Right cardiac atrium (tissue), 5 donors: ENCODE measurements around the gene DUSP7. TPM values are rescaled to one million over a fixed set of nuclear protein-coding genes. Genes with fewer than 3 reads are reported as not detected.

Experiments used
- ATAC-seq, 2 donors: fragments of 200-7000 bp; cut with Tn5 transposase; one replicate each; pipeline versions ENCODE4 v1.8.0 to v1.9.1; 2020; ENCODE audit warnings: moderate library complexity in 2 of 2, mild to moderate bottlenecking in 1 of 2
- DNase-seq, 3 donors: peaks; one replicate each; pipeline ENCODE4 v3.0.0-alpha.2; 2020
- H3K27ac ChIP-seq: one replicate; pipeline ENCODE4 v1.5.1; 2013; ENCODE audit warnings: mild to moderate bottlenecking, low read length, control low read depth, moderate library complexity
- H3K27me3 ChIP-seq: one replicate; pipeline ENCODE4 v1.6.1; 2013; ENCODE audit not compliant: control insufficient read depth, insufficient read depth
- H3K4me1 ChIP-seq: one replicate; pipeline ENCODE4 v1.6.1; 2013; ENCODE audit warnings: low read length; ENCODE audit not compliant: control insufficient read depth, insufficient read depth
- H3K4me3 ChIP-seq: one replicate; pipeline ENCODE4 v1.5.1; 2013; ENCODE audit warnings: low read length, control low read depth
- H3K9me3 ChIP-seq: one replicate; pipeline ENCODE4 v1.6.1; 2013; ENCODE audit warnings: low read length; ENCODE audit not compliant: control insufficient read depth
- WGBS: extraction: QIAGEN DNeasy Blood & Tissue Kit; methylation state at CpG from one replicate; pipeline ENCODE4 v1.1.7; 2013; 5-methylcytosine and 5-hydroxymethylcytosine counted together
- intact Hi-C, 4 donors: fragments of 100-400 bp; cut with DNase I; formaldehyde crosslinking; loops; one replicate each; pipeline versions ENCODE4 v1.11.0 to v1.14.0; 2022 to 2023
- polyA plus RNA-seq: library from polyadenylated mRNA; stranded (reverse); fragments of 200-250 nt; gene quantifications from one replicate; pipeline ENCODE4 v1.2.3, GENCODE V29; 2013
- total RNA-seq, 4 donors: library from RNA; stranded (reverse); fragmentation: NEBNext Ultra II Directional; extraction: Animal tissue kit (Norgen Biotek cat#: 25700); gene quantifications; one replicate each; pipeline ENCODE4 v1.2.1, GENCODE V29; 2021
- donor health status: healthy with polysubstance abuse.
- donor health status: DM: no; HTN: yes; CAD: no.
- donor health status: DM: no; HTN: no; CAD: no.
- donor health status: DM: no; HTN: yes; CAD: no; lungs with severe emphysema.
- donor health status: DM: yes; HTN: yes; CAD: no.

Gene DUSP7
- total and polyA plus RNA-seq, 5 donors: 18.1 to 39.9 (median 34.9) TPM

GRCh38 chr3:52054661-52055511, 1.5 kb downstream of the DUSP7 start:
- peak overlapping the region; percentile 91 for H3K4me3 ChIP-seq
- ATAC-seq: no peak
- WGBS: 2% methylated on average over 26 of the region's 26 CpGs
- H3K4me1 ChIP-seq: peaks cover 19% of the 10 kb centered on the region
- no peaks in the 10 kb centered on the region for H3K9me3 ChIP-seq
- no peaks in the 10 kb centered on the region for H3K27me3 ChIP-seq
- H3K27ac ChIP-seq: peak overlapping the region; percentile 89
- intact Hi-C loops: loop anchor here (5.0 kb wide), 4 partner anchors 38 to 87 kb away; no protein-coding TSS in a partner anchor
- peak in 1 of 3 donors; percentile 72 for DNase-seq

GRCh38 chr3:52053307-52054304, 2.8 kb downstream of the DUSP7 start:
- no peaks in the 10 kb centered on the region for H3K9me3 ChIP-seq
- peak in 1 of 2 donors; percentile 1 for ATAC-seq
- H3K4me1 ChIP-seq: peaks cover 19% of the 10 kb centered on the region
- H3K27me3 ChIP-seq: no peaks in the 10 kb centered on the region
- H3K4me3 ChIP-seq: peak overlapping the region; percentile 21
- DNase-seq: no peak
- intact Hi-C loops: loop anchor here (2.0 to 5.0 kb wide), 6 partner anchors 36 to 89 kb away; no protein-coding TSS in a partner anchor
- H3K27ac ChIP-seq: peak overlapping the region; percentile 82
- 59% methylated on average over 31 of the region's 31 CpGs for WGBS

GRCh38 chr3:52052831-52053306, 3.5 kb downstream of the DUSP7 start:
- Histone ChIP-seq H3K27me3 (no peaks in the 10 kb centered on the region), H3K27ac (peak overlapping the region; percentile 82), H3K4me3 (peak overlapping the region; percentile 21), H3K9me3 (no peaks in the 10 kb centered on the region), H3K4me1 (peaks cover 20% of the 10 kb centered on the region)
- ATAC-seq: peak; percentile 49 to 59
- peak; percentile 92 to 97 (median 96) for DNase-seq
- intact Hi-C loops: loop anchor here (2.0 to 5.0 kb wide), 6 partner anchors 36 to 89 kb away; no protein-coding TSS in a partner anchor
- 2% methylated on average over 10 of the region's 10 CpGs for WGBS

GRCh38 chr3:52051444-52051843, 4.9 kb downstream of the DUSP7 start:
- Histone ChIP-seq H3K4me3 (no peak overlapping the region), H3K9me3 (no peaks in the 10 kb centered on the region), H3K27ac (peak overlapping the region; percentile 82), H3K27me3 (no peaks in the 10 kb centered on the region), H3K4me1 (peaks cover 33% of the 10 kb centered on the region)
- WGBS: 68% methylated on average over 8 of the region's 8 CpGs
- no peak for ATAC-seq
- peak in 1 of 3 donors; percentile 59 for DNase-seq
- intact Hi-C loops: loop anchor here (5.0 kb wide), 4 partner anchors 34 to 91 kb away; no protein-coding TSS in a partner anchor

- H3K9me3 ChIP-seq: no peaks in the 10 kb centered on the region
- ATAC-seq: no peak
- intact Hi-C loops: loop anchor here (5.0 kb wide), 4 partner anchors 33 to 92 kb away; no protein-coding TSS in a partner anchor
- peak in 1 of 3 donors; percentile 48 for DNase-seq
- H3K27ac ChIP-seq: no peak overlapping the region
- H3K27me3 ChIP-seq: no peaks in the 10 kb centered on the region
- 80% methylated on average over 21 of the region's 21 CpGs for WGBS
- H3K4me1 ChIP-seq: peaks cover 39% of the 10 kb centered on the region
- no peak overlapping the region for H3K4me3 ChIP-seq
Observed at GRCh38 chr3:52050571-52050970, 5.8 kb downstream of the DUSP7 start.

- no peak overlapping the region for H3K27ac ChIP-seq
- intact Hi-C loops: no loop called here
- no peak overlapping the region for H3K4me3 ChIP-seq
- no peaks in the 10 kb centered on the region for H3K27me3 ChIP-seq
- ATAC-seq (no peak), DNase-seq (no peak)
- H3K4me1 ChIP-seq: peaks cover 41% of the 10 kb centered on the region
- WGBS: 70% methylated on average over 2 of the region's 2 CpGs
- no peaks in the 10 kb centered on the region for H3K9me3 ChIP-seq
Observed at GRCh38 chr3:52049503-52049902, 6.9 kb downstream of the DUSP7 start.

- Histone ChIP-seq H3K9me3 (no peaks in the 10 kb centered on the region), H3K4me3 (no peak overlapping the region), H3K27ac (peak overlapping the region; percentile 81), H3K4me1 (peaks cover 38% of the 10 kb centered on the region), H3K27me3 (no peaks in the 10 kb centered on the region)
- peak; percentile 25 to 36 for ATAC-seq
- intact Hi-C loops: no loop called here
- peak in 1 of 3 donors; percentile 80 for DNase-seq
- 63% methylated on average over 20 of the region's 20 CpGs for WGBS
Observed at GRCh38 chr3:52047295-52047960, 8.9 kb downstream of the DUSP7 start.

GRCh38 chr3:52046902-52047239, 9.5 kb downstream of the DUSP7 start:
- intact Hi-C loops: no loop called here
- H3K9me3 ChIP-seq: no peaks in the 10 kb centered on the region
- 81% methylated on average over 7 of the region's 7 CpGs for WGBS
- peak overlapping the region; percentile 81 for H3K27ac ChIP-seq
- H3K4me3 ChIP-seq: no peak overlapping the region
- H3K4me1 ChIP-seq: peaks cover 33% of the 10 kb centered on the region
- ATAC-seq (peak in 1 of 2 donors; percentile 2), DNase-seq (no peak)
- no peaks in the 10 kb centered on the region for H3K27me3 ChIP-seq

GRCh38 chr3:52046186-52046901, 10.0 kb downstream of the DUSP7 start:
- DNase-seq (peak in 2 of 3 donors; percentile 61 to 70), ATAC-seq (peak; percentile 50 to 72)
- peak overlapping the region; percentile 81 for H3K27ac ChIP-seq
- H3K9me3 ChIP-seq: no peaks in the 10 kb centered on the region
- 55% methylated on average over 12 of the region's 12 CpGs for WGBS
- no peak overlapping the region for H3K4me3 ChIP-seq
- H3K27me3 ChIP-seq: no peaks in the 10 kb centered on the region
- intact Hi-C loops: no loop called here
- peaks cover 28% of the 10 kb centered on the region for H3K4me1 ChIP-seq
